HS-27A (cell line): Measurements from ENCODE around the gene NUP133.
"Not testable (repeated sequence)": the region's sequence is repeated elsewhere in the genome, so short reads cannot be mapped to it uniquely, and the experiment has no call there.

ENCODE experiments used
- DNase-seq: peaks from one replicate; pipeline ENCODE4 v3.0.0-alpha.2; 2012; ENCODE audit warnings: low read depth, missing footprints

NUP133 gene

GRCh38 chr1:229448354-229448753 is 59.8 kb downstream of the NUP133 start:
- no peak for DNase-seq

- DNase-seq: no peak
These were observed 60.3 kb downstream of the NUP133 start for GRCh38 chr1:229447809-229448252.

GRCh38 chr1:229445828-229446227 is 62.3 kb downstream of the NUP133 start:
- DNase-seq: no peak

- DNase-seq: peak; percentile 15
These were observed 67.1 kb downstream of the NUP133 start for GRCh38 chr1:229440851-229441537.

GRCh38 chr1:229438021-229438420 is 70.1 kb downstream of the NUP133 start:
- no peak for DNase-seq

- no peak for DNase-seq
These were observed 70.7 kb downstream of the NUP133 start for GRCh38 chr1:229437443-229437842.

GRCh38 chr1:229436201-229436600 is 71.9 kb downstream of the NUP133 start:
- DNase-seq: no peak

GRCh38 chr1:229434641-229435051 is 73.5 kb downstream of the NUP133 start:
- DNase-seq: no peak

- no peak for DNase-seq
These were observed 74.0 kb downstream of the NUP133 start, which contains the start of gene ACTA1 for GRCh38 chr1:229434005-229434640. Gene ACTA1, minus strand, starts transcription at chr1:229434094. Its CDS starts 979 bp downstream, at chr1:229433115.

GRCh38 chr1:229433364-229434004 is 74.7 kb downstream of the NUP133 start:
- DNase-seq: no peak

- no peak for DNase-seq
These were observed 75.2 kb downstream of the NUP133 start for GRCh38 chr1:229432905-229433304.

- no peak for DNase-seq
These were observed 76.1 kb downstream of the NUP133 start for GRCh38 chr1:229432116-229432461.

GRCh38 chr1:229431284-229432115 is 76.6 kb downstream of the NUP133 start:
- DNase-seq: no peak

GRCh38 chr1:229430761-229431283 is 77.3 kb downstream of the NUP133 start:
- DNase-seq: no peak

GRCh38 chr1:229428256-229428655 is 79.9 kb downstream of the NUP133 start:
- DNase-seq: no peak

GRCh38 chr1:229427572-229427971 is 80.6 kb downstream of the NUP133 start:
- DNase-seq: no peak

GRCh38 chr1:229425564-229426159 is 82.5 kb downstream of the NUP133 start:
- no peak for DNase-seq

GRCh38 chr1:229420765-229421164 is 87.4 kb downstream of the NUP133 start:
- no peak for DNase-seq

GRCh38 chr1:229420224-229420623 is 87.9 kb downstream of the NUP133 start:
- DNase-seq: no peak

GRCh38 chr1:229418586-229418985 is 89.6 kb downstream of the NUP133 start:
- DNase-seq: not testable (repeated sequence)

- not testable (repeated sequence) for DNase-seq
These were observed 95.3 kb downstream of the NUP133 start for GRCh38 chr1:229412810-229413209.

- no peak for DNase-seq
These were observed 96.1 kb downstream of the NUP133 start for GRCh38 chr1:229412056-229412455.
